ENCODE measurements around the gene ACSF2.

- TF ChIP-seq CTCF (IDR thresholded peaks at IDR 0.05) (no peak), POLR2AphosphoS5 (IDR thresholded peaks at IDR 0.05; ENCODE audit: low read depth, low read length) (no peak), REST (IDR thresholded peaks at IDR 0.05; ENCODE audit: insufficient read depth in 1 of 2, low read depth in 2 of 2, low read length in 1 of 2) (no peak)
Measured at GRCh38 chr17:50440172-50440837, 14.3 kb downstream of the ACSF2 start.

Data from Panc1 (cell line).